GM21529 (cell line): ENCODE data around the gene TFCP2.
"Not testable (repeated sequence)": the region's sequence is repeated elsewhere in the genome, so short reads cannot be mapped to it uniquely, and the experiment has no call there.

Source experiments
- ATAC-seq: cut with Tn5 transposase; IDR thresholded peaks from one replicate; pipeline ENCODE4 v1.9.1; 2021; ENCODE audit not compliant: unreplicated experiment

The TFCP2 gene

GRCh38 chr12:51172515-51173431 is at the start of gene TFCP2:
TFCP2 (minus strand) TSS chr12:51173135; CDS start chr12:51172422, 713 bp downstream.
- ATAC-seq, result peak; percentile 93

- ATAC-seq, result no peak
Measured at GRCh38 chr12:51222461-51222860, 49.5 kb upstream of the TFCP2 start.

- ATAC-seq, result not testable (repeated sequence)
Measured at GRCh38 chr12:51219857-51220256, 46.9 kb upstream of the TFCP2 start.

GRCh38 chr12:51219322-51219721 is 46.4 kb upstream of the TFCP2 start:
- no peak for ATAC-seq

- ATAC-seq, result no peak
Measured at GRCh38 chr12:51218607-51219161, 45.7 kb upstream of the TFCP2 start.

- peak; percentile 68 for ATAC-seq
Measured at GRCh38 chr12:51217968-51218606, 45.2 kb upstream of the TFCP2 start, which contains the start of gene POU6F1. POU6F1 (minus strand) TSS chr12:51218062; CDS start chr12:51206836, 11,226 bp downstream.

- peak; percentile 57 for ATAC-seq
Measured at GRCh38 chr12:51217133-51217967, 44.4 kb upstream of the TFCP2 start.

GRCh38 chr12:51216642-51217041 is 43.7 kb upstream of the TFCP2 start:
- no peak for ATAC-seq

- no peak for ATAC-seq
Measured at GRCh38 chr12:51214895-51215294, 42.0 kb upstream of the TFCP2 start.

- ATAC-seq, result no peak
Measured at GRCh38 chr12:51210690-51211395, 37.9 kb upstream of the TFCP2 start.

- ATAC-seq, result no peak
Measured at GRCh38 chr12:51209259-51209658, 36.3 kb upstream of the TFCP2 start.

- ATAC-seq, result no peak
Measured at GRCh38 chr12:51208016-51208660, 35.2 kb upstream of the TFCP2 start.

GRCh38 chr12:51205350-51205749 is 32.4 kb upstream of the TFCP2 start:
- no peak for ATAC-seq

GRCh38 chr12:51202718-51203117 is 29.8 kb upstream of the TFCP2 start:
- no peak for ATAC-seq

- ATAC-seq, result no peak
Measured at GRCh38 chr12:51200806-51201205, 27.9 kb upstream of the TFCP2 start.

- ATAC-seq, result no peak
Measured at GRCh38 chr12:51200156-51200555, 27.2 kb upstream of the TFCP2 start.

GRCh38 chr12:51199366-51199945 is 26.5 kb upstream of the TFCP2 start:
- no peak for ATAC-seq

GRCh38 chr12:51198568-51199365 is 25.8 kb upstream of the TFCP2 start:
- no peak for ATAC-seq
